Measurements from ENCODE around the gene CADPS. TPM values are rescaled to one million over a fixed set of nuclear protein-coding genes. Genes with fewer than 3 reads are reported as not detected.

Gene CADPS
- polyA plus RNA-seq, 1 experiment: 0.12 TPM

DNA sequence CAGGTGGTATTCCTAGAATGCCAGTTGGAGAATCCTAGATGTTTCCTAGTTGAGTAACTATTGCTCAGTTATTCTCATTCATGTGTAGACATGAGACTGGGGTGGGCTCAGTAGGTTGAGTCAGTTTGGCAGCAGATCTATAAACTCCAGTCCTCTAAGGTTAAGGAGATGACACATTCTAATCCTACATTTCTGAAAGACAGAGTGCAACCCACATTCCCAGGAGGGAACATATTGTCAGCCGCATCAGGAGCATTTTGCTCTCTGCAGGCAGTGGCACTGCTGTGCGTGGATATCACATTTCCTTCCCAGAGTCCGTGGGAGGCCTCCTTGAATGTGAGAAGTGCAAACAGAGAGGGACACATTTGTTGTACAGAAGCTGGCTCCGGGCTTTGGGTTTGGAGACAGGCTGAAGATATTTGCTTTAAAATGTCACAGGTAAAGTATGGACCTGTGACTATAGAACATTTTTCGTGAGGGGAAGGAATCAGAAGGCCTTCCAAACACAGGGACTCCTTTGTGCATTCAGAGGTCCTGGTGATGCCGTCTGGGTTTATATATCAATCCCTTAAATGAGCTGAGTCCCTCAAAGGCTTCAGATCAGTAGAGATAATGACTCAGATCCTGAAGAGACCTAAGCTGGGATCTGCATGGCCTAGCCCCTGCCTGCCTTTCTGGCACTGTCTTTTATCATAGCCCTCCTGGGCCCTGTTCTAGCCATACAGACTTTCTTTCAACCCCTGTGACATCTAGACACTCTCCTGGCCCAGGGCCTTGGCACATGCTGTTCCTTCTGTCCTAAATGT lies 156.5 kb downstream of the CADPS start:
- DNase-seq (ENCODE audit: low read depth, low spot score): no peak
- no peaks in the 10 kb centered on the region for H3K9me3 ChIP-seq (ENCODE audit: control insufficient read depth, insufficient read depth, low read length)
- no peaks in the 10 kb centered on the region for H3K27me3 ChIP-seq (ENCODE audit: control insufficient read depth, insufficient read depth, low read length)
- H3K4me3 ChIP-seq (ENCODE audit: low read depth, low read length): no peak overlapping the region
- no peak overlapping the region for H3K27ac ChIP-seq (ENCODE audit: low read depth, low read length)
- CTCF ChIA-PET: no interaction called here
- no peak for TF ChIP-seq CTCF (IDR thresholded peaks at IDR 0.05; ENCODE audit: low read depth, low read length)
- POLR2A ChIA-PET: no interaction called here

DNA sequence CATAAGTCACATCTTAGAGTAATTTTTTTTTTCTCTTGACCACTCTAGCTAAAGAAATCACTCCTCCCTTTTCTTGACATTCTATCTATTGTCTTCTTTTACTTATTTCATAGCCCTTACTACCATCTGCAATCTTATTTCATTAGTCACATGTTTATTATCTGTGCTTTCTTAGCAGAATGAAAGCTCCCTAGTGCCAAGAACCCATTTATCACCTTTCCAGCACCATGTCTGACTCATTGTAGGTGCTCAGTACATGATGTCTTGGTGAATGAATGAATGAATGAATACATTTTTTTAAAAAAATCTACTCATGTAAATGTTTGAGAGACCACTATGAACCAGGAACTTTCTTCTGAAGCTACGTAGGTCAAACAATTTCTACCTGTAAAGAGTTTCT lies 157.2 kb downstream of the CADPS start:
- CTCF ChIA-PET: no interaction called here

GRCh38 chr3:62712746-62713145 lies 162.5 kb downstream of the CADPS start:
- ChIA-PET CTCF (no interaction called here), POLR2A (no interaction called here)
- H3K27ac ChIP-seq (ENCODE audit: low read depth, low read length): no peak overlapping the region
- TF ChIP-seq CTCF (IDR thresholded peaks at IDR 0.05; ENCODE audit: low read depth, low read length): no peak
- H3K27me3 ChIP-seq (ENCODE audit: control insufficient read depth, insufficient read depth, low read length): no peaks in the 10 kb centered on the region
- no peak overlapping the region for H3K4me3 ChIP-seq (ENCODE audit: low read depth, low read length)
- H3K9me3 ChIP-seq (ENCODE audit: control insufficient read depth, insufficient read depth, low read length): no peaks in the 10 kb centered on the region
- DNase-seq (ENCODE audit: low read depth, low spot score): no peak

More for the DNA sequence above, 157.2 kb downstream of the CADPS start:
- Histone ChIP-seq H3K9me3 (ENCODE audit: control insufficient read depth, insufficient read depth, low read length) (no peaks in the 10 kb centered on the region), H3K4me3 (ENCODE audit: low read depth, low read length) (no peak overlapping the region), H3K27me3 (ENCODE audit: control insufficient read depth, insufficient read depth, low read length) (no peaks in the 10 kb centered on the region), H3K27ac (ENCODE audit: low read depth, low read length) (no peak overlapping the region)
- no peak for DNase-seq (ENCODE audit: low read depth, low spot score)
- TF ChIP-seq CTCF (IDR thresholded peaks at IDR 0.05; ENCODE audit: low read depth, low read length): no peak
- POLR2A ChIA-PET: no interaction called here

- POLR2A ChIA-PET: no interaction called here
- Histone ChIP-seq H3K27ac (ENCODE audit: low read depth, low read length) (no peak overlapping the region), H3K27me3 (ENCODE audit: control insufficient read depth, insufficient read depth, low read length) (no peaks in the 10 kb centered on the region), H3K9me3 (ENCODE audit: control insufficient read depth, insufficient read depth, low read length) (no peaks in the 10 kb centered on the region), H3K4me3 (ENCODE audit: low read depth, low read length) (no peak overlapping the region)
- CTCF ChIA-PET: no interaction called here
- no peak for DNase-seq (ENCODE audit: low read depth, low spot score)
- no peak for TF ChIP-seq CTCF (IDR thresholded peaks at IDR 0.05; ENCODE audit: low read depth, low read length)
These were observed 164.5 kb downstream of the CADPS start for GRCh38 chr3:62710751-62711150.

DNA sequence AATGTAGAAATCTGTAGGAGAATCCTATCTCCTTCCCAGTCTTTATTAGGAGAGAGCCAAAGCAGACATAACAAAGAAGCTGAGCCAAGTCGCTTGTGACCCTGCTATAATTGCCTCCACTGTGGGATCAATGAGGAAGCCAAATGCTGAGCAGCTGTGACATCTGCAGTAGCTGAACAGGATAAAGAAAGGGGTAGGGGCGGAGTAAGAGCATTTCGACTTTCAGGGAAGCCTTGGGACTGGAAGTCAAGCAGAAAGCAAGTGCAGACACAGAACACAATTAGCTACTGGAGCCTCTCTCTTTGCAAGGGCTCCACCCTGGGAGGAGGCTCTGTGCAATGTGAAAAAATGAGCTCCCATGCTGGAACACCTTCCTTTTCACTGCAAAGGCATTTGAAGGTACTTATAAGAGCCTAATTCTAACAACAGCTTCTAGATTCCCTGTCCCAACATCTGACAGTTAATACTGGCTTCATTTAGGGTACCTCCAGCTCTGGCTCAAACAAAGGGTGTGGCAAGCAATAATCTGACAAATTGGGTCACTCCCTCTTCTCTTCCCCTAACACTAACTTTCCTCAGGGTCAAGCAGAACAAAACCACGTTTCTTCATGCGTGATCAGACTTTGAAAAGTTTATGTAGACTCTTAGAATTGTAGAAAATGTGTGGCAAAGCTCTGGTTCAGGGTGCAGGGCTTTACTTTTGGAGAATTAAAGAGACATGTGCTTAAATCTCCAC lies 166.4 kb downstream of the CADPS start:
- Histone ChIP-seq H3K27ac (ENCODE audit: low read depth, low read length) (no peak overlapping the region), H3K9me3 (ENCODE audit: control insufficient read depth, insufficient read depth, low read length) (no peaks in the 10 kb centered on the region), H3K4me3 (ENCODE audit: low read depth, low read length) (no peak overlapping the region), H3K27me3 (ENCODE audit: control insufficient read depth, insufficient read depth, low read length) (no peaks in the 10 kb centered on the region)
- no peak for DNase-seq (ENCODE audit: low read depth, low spot score)
- ChIA-PET CTCF (no interaction called here), POLR2A (no interaction called here)
- no peak for TF ChIP-seq CTCF (IDR thresholded peaks at IDR 0.05; ENCODE audit: low read depth, low read length)
